Hippocampal formation (tissue), 2 donors: ENCODE results near the gene UTF1.
"Not testable (repeated sequence)": the region's sequence is repeated elsewhere in the genome, so short reads cannot be mapped to it uniquely, and the experiment has no call there.

Source experiments
- DNase-seq, 2 donors: peaks; one replicate each; lab custom pipeline; 2025; lab: John Stamatoyannopoulos, UW

Gene UTF1

DNA sequence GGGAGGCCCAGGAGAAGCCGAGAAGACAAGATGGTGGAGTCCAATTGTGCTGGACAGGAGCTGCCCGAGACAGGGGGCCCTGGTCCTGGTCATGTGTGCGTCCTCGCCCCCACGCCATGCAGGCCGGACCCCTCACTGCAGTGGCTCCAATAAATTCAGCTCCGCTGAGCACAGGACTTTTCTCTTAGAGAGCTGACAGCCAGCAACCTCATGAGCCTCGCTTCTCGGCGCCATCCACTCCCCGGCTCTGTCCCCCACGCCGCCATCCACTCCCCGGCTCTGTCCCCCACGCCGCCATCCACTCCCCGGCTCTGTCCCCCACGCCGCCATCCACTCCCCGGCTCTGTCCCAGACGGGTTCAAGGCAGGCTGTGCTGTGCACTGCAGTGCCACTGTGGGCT is 2.8 kb upstream of the UTF1 start:
- no peak for DNase-seq

DNA sequence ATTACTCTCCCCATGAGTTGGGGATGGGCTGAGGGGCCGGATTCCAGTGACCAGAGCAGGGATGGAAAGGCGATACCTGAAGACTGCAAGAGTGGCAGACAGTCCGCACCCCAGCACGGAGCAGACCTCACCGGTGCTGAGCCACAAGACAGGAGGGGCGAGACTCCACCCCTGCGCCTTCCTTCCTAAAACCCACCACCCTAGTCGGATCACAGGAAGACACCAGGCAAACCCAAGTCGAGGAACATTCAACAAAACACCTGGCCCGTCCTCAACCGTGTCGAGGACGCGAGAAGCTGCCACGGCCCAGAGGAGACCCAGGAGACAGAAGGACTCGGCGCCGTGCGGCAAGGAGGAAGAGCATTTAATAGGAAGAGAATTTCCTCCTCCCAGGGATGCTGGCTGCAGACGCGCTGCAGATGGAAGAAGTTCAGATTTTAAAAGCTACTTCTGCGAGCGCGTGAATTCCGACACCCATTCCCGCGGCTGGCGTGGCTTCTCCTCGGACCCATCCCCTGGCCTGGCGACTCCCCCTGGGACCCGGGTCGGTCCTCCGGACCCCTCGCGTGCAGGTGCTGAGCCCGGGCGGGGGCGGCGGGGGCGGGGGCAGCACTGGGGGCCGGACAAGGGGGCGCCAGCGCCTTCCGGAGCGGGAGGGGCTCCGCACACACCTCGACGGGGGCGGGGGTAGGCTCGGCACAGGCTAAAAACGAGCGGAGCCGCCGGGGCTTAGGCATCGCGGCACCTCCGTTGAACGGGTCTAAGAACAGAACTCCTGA is 563 bp upstream of the UTF1 start:
- DNase-seq, result no peak

DNA sequence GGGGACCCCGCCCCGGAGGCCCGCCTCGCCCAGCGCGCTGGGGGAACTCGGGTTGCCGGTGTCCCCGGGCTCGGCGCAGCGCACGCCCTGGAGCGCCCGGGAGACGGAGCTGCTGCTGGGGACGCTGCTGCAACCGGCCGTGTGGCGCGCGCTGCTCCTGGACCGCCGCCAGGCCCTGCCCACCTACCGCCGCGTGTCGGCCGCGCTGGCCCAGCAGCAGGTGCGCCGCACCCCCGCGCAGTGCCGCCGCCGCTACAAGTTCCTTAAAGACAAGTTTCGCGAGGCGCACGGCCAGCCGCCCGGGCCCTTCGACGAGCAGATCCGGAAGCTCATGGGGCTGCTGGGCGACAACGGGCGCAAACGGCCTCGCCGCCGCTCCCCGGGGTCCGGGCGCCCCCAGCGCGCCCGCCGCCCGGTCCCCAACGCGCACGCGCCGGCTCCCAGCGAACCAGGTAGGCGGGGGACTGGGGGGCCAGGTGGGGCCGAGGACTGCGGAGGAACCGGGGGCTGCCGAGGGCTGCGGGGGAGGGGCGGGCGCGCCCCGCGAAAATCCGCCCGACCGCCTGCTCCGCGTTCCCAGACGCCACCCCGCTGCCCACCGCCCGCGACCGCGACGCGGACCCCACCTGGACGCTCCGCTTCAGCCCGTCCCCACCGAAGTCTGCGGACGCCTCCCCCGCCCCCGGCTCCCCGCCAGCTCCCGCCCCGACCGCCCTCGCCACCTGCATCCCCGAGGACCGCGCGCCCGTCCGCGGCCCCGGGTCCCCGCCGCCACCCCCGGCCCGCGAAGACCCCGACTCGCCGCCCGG is 574 bp downstream of the UTF1 start:
- no peak for DNase-seq

DNA sequence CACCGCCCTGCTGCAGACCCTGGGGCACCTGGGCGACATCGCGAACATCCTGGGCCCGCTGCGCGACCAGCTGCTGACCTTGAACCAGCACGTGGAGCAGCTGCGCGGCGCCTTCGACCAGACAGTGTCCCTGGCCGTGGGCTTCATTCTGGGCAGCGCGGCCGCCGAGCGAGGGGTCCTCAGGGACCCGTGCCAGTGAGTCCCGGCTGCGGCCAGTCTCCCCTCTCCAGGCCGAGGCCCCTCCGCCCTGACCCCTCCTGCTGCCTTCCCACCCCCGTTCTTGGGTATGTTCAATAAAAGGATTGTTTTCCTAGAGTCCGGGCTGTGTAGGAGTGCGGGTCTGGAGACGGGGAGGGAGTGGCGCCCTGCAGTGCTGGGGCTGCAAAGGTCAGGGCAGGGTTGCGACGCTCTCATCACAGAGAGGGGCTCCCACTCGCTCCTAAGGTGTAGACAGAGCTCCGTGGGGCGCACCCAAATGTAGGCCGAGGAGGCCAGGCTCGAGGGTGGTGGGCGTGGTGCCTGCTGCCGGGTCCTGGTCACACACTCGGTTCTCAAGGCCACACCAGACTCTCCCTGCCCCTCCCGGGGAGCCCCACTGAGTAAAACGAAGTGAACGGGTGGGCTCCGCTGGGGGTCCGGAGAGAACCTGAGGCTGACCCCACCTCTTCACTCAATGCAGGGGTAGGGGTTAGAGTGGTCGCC is 1.4 kb downstream of the UTF1 start:
- no peak for DNase-seq

DNA sequence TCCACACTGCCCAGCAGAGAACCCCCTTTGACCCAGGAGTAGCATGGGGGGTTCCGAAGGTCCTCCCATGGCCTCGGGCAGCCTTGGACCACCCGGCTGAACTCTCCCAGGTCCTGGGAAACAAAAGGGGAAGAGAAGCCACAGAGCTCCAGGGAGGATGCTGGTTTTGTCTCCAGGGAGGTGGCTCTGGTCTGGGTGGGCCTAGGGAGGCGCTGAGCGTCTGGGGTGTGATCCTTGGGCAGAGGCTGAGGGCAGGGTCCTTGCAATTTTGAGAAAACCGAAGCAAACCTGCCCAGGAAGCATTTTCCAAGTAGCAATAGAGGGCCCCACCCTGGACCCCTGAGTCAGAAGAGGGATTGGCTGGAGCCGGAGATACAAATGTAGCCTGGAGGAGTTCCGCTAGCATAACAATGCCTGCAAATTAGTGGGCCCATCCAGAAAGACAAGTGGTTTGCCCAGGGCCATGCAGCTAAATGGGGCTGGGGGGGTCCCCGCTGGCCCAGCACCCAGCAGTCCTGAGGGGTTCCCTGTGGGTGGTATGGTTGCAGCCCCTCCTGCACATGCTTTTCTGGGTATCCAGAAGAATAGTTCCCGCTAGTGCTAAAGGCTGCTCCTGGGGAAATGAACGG is 2.0 kb downstream of the UTF1 start:
- no peak for DNase-seq

DNA sequence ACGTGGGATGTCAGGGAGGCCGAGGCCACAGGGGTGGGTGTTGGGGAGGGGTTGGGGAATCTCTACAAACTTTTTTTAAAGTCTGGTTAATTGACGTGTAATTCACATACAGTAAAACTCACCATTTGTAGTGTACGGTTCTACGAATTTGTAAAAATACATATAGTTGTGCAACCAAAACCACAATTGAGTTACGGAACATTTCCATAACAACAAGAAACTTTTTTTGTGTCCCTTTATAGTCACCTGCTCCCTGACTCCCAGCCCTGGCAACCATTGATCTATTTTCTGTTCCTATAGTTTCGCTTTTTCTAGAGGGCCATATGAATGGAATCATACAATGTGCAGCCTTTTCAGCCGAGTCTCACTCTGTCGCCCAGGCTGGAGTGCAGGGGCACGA is 4.8 kb downstream of the UTF1 start:
- not testable (repeated sequence) for DNase-seq

DNA sequence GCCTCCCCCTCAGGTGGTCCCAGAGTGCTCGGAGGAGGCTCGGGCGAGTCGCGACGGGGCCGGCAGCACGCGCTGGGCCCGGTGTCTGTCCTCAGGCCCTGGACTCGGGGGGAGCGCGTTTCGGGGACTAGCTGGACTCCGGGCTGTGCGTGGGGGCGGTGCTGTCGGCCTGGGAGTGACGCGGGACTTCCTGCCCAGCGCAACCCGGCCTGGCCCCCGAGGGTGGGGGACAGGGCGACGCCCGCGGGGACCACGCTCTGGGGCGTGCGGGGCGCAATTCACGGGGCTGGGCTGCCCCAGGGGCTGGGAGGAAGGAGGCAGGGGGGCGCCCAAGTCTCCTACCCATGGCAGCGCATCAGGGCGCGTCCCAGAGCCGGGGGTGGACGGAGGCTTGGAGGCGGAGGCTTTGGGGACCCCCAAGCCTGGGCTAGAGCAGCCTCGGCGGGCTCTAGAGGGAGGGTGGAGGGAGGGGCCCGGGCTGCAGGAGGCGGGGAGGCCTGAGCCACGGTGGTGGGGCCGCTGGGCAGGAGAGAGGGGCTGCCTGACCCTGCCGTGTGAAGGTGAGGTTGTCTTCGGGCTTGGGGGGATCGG is 5.3 kb downstream of the UTF1 start:
- DNase-seq, result no peak

DNA sequence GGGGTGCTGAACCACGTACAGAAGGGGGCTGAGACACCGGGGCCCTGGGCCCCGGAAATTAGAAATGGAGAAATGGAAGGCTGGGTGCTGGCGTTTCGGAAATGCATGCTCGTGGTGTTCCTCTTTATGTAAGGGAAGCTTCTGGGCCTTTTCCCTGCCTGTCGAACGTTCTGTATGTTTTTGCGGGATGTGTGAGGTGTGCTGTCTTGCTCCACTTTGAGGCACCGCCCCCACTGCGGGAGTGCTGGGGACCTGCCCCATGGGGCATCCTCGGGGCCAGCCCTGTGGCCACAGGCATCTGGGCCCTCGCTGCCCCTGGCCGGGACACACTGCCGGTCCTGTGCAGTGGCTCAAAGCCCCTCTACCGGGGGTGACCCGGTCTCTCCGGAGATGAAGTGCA is 5.9 kb downstream of the UTF1 start:
- DNase-seq, result no peak

DNA sequence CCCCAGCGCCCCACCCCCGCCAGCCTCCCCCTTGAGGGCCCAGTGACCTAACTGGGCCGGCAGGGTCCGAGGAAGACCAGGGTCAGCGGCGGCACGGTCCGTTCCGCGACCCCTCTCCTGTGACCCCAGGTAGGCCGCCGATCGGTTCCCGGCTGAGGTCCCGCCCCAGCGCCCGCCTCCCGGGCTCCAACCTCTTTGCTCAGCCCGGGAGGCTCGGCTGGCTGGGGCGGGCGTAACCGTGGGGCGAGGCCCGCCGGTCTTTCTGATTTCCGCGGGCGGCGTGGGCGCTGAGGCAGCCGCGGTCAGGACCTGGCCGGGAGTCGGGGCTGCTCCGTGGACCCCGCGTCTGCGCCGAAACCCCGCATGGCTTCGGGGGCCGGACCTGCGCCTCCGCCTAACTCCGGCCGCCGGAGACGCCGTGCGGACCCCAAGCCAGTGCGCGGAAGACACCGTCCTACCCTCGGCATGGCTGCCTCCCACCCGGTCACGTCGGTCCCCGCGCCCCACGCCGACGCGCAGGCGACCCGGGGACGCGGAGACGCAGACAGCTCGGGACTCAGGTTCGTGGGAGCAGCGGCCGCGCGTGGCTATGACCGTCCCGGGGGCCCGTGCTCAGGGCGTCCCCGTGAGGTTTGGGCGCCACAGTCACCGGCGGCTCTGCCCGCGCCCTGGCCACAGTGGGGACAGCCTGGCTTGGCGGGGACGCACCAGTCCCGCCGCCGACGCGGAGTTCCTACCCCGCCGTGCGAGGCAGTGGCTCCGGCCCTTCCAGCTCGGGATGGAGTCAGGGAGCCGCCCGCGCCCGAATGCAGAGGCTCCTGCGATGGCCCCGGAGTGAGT is 6.6 kb downstream of the UTF1 start:
- DNase-seq, result no peak

DNA sequence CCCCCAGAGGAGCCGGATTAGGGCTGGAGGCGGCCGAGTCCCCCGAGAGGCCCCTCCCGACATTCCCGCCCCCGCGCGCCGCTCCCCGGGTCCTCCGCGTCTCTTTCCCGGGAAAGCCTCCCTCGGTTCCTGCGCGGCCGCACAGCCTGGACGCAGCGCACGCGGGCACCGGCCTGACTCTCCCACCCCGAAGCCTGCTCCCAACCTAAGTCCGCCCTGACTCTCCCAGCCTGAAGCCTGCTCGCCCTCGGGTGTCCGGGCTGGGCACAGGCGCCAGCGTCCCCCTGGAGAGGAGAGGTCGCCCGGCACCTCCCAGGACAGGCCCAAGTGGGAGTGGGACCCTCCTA is 7.2 kb downstream of the UTF1 start:
- DNase-seq, result no peak

DNA sequence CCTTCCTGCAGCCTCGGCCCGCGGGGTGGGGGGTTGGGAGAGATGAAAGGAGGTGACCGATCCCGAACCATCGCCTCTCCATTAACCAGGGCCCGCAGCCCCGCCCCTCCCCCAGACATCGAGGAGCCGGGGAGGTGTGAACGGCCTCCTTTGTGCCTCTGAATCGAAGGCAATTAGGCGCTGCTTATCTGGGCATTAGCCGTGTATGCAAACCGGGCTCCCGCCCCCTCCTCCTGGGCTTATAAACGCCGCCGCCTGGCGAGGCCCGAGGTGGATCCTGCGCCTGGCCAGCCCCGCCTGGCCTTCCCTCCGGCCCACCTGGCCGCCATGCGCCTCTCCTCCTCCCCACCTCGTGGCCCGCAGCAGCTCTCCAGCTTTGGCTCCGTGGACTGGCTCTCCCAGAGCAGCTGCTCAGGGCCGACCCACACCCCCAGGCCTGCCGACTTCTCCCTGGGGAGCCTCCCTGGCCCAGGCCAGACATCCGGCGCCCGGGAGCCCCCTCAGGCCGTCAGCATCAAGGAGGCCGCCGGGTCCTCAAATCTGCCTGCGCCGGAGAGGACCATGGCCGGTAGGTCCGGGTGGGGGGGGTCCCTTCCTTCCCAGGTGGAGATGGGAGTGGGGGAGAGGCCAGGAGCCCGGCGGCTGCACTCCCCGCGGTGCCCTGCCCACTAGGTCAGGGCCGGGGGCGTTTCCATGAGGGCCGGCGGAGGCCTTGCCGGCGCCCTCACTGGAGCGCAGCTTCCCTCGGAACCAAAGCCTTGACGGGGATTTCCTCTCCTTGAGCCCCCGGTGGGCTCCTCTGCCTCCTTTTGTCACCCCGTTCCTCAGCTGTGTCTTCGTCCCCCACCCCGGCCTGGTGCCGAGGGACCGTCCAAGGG is 7.8 kb downstream of the UTF1 start, which contains the start of gene VENTX:
TSS of gene VENTX (plus strand) at position 268 of the 878 bp plus-strand sequence. CDS start at position 328, 60 bp downstream.
- no peak for DNase-seq

DNA sequence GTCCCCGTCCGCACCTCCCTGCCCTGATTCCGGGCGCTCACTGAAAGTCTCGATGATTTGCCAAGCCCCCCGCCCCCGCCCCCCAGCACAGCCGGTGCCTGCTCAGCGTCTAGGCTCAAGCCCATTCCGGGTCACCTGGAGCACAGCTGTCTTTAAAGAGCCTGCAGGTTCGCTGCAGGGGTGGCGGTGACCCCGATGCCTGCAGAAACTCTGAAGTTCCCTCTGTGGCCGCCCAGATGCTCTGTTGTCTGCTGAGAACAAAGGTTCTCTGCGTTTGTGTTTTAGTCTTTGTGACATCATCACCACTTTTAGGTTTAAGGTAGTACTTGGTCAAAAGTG is 8.4 kb downstream of the UTF1 start:
- DNase-seq, result no peak

DNA sequence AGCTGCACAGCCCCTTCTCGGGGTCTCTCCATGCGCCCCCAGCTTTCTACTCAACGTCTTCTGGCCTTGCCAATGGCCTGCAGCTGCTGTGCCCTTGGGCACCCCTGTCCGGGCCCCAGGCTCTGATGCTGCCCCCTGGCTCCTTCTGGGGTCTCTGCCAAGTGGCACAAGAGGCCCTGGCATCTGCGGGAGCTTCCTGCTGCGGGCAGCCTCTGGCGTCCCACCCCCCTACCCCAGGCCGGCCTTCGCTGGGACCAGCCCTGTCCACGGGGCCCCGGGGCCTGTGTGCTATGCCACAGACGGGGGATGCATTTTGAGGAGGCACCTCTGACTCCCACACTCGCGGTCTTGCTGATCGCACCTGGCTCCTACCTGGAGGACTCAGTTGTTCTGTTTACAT is 10.0 kb downstream of the UTF1 start:
- DNase-seq, result no peak

DNA sequence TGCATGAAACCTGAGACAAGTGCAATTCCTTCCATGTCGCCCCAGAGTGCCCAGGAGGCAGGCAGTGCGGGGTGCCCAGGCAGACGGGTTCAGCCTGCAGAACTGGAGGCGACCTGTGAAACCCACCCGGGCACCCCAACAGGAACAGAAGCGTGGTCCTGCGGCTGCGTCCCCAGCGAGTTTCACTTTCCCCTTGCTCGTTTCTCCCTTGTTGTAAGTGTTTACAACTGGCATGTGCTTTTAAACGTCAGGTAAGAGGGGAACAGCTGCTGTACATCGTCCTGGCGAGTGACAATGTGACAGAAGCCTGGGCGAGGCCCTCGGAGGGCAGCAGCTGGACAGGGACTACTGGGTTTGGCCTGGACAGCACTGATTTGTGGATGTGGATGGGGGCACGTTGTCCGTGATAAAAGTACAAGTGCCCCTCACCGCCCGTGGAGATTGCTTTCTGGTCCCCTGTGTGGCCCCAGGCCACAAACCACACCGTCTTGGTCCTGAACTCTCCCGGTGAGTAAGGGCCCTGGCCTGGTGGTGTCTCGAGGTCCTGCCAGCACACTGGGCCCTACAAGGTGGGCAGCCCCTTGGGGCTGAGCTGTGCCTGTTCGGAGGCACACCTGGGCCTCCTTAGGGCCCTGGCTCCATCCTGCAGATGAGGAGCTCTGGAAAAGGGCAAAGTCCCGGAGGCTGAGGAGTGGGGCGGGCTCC is 11.6 kb downstream of the UTF1 start:
- no peak for DNase-seq

DNA sequence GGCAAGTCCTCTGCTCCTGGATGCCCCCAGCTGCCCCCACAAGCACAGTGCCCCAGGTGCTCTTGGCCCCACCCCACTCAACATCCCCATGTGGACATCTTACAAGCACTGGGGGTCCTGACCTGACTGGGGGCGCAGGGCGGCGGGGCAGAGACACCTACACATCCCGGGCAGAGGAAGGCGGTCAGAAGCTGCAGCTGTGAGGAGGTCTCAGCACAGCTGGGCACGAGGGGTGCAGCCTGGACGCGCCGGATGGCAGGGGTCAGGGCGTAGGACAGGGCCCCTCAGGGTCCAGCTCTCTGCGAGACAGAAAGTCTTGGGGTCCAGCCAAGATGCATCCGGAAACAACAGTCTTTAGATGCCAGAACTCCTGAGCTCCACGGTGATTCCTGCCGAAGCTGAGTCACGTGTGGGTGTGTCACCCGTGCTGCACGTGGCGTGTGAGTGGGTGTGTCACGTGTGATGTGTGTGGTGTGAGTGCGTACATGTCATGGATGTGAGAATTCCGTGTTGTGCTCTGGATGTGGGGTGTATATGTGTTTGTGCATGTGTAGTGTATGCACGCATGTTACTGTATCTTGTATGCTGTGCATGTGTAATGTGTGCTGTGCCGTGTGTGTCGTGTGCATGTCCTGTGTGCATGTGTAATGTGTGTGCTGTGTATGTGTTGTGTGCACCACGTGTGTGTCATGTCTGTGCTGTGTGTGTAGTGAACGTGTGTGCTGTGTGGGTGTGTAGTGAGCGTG is 12.8 kb downstream of the UTF1 start:
- DNase-seq, result no peak

DNA sequence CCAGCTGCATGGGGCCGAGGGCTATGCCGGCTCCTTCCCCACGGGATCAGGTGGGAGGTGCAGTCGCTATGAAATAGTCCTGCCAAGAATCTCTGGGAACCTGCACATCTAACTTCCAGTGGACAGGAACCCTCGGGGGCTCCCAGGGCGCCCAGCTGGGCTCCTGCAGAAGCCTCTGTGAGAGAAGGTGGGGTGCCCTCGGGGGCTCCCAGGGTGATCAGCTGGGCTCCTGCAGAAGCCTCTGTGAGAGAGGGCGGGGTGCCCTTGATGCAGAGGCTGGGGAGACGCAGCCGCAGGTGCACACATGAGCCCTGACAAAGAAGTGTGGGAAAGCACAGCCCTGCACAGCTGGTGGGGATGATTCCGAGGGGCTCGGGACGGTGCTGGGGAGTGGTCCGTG is 13.6 kb downstream of the UTF1 start:
- no peak for DNase-seq

DNA sequence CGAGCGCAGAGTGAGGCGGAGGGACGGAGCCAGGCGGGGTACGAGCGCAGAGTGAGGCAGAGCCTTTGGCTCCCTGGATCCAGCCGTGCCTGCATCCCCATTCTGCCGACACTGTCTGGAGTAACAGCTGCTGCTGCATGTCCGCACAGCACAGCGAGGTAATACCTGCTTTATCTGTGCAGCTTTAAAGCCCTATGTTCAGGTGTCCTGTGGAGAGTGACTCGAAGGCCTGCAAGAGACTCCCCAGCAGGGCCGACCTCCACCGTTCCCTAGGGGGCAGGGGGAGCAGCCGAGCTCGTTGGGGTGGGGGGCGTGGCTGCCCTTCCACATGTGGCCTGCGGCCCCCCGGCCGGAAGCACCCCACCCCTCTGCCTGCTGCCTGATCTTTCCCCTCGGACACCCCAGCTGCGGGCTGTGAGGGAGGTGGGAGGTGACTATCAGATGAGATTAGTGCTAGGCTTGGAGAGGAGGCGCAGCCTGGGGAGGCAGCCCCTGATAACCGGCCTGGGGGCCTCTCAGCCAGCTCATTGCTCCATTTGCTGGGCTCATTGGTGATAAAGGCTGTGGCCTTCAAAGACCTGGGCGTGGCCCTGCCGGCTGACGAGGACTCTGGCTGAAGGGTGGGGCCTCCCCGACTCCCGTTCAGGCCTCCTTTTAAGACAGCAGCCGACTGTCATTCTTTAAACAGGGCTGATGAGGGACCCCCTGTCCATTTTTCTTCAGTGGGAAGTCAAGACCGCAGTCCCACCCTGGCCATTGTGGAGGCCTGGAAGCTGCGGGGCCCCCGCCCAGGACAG is 15.6 kb downstream of the UTF1 start:
- DNase-seq, result no peak

DNA sequence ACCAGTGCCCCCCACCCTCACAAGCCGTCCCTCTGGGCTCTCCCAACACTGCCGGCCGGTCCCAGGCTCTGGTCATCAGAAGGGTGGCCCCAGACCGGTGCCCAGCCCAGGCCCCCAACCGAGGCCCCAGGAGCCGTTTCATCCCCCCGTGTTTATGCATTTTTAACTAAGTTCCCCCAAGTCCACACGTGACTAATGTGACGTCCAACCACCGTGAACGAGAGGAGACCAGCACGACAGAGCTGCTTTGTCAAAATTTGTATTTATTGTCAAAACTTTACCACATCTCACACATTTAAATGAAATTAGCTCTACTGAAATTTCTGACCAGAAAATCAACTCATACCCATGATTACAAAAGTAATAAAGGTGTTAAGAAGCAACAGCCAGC is 16.2 kb downstream of the UTF1 start:
- no peak for DNase-seq
